Activated CD4-positive, alpha-beta T cell treated with anti-CD3 and anti-CD28 coated beads, Interleukin-2, amount 50 U/mL, for 1 hour (primary cell): ENCODE data around the gene THUMPD3.

ENCODE experiments used
- DNase-seq: peaks from one replicate; pipeline ENCODE4 v3.0.0-alpha.2; 2020

THUMPD3 gene

GRCh38 chr3:9428411-9428810 lies 65.6 kb downstream of the THUMPD3 start:
- DNase-seq, result no peak

DNA sequence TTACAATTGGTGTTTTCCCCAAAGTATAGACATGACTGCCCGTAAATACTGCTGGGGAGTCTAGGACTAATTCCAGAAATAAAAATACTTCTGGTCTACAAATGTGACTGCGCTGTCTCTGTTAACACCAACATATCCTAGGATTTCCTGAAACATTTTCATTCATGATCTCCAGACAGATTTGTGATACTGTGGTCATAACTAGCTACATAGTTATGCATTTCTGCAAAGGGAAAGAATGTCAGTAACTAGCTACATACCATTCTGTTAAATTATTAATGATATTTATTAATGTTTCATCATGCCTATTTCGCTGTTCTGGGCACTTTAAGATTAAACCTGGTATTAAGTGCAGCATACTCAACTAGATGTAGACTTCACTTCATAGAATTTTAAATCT lies 67.9 kb downstream of the THUMPD3 start:
- DNase-seq, result no peak

- no peak for DNase-seq
Observed at GRCh38 chr3:9433627-9434521, 71.0 kb downstream of the THUMPD3 start.

DNA sequence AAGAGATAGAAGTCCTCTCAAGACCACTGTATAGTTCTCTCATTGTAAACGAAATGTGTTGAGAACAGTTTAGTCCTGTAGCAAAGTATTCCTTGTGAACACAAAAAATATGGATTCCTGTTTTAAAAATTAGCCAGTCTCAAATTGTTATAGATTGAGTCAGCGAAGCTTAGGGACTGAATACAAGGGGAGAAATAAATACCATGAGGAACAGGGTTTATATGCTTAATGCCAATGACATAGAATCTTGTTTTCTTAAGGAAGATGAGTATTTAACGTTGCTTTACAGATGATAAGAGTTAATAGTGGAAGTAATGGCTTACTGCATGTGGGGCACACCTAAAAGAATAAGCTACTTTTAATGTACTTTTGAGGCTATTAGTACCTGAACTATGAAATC lies 72.5 kb downstream of the THUMPD3 start:
- no peak for DNase-seq
